A549 (cell line): ENCODE results near the gene CDK16. TPM values are rescaled to one million over a fixed set of nuclear protein-coding genes. Genes with fewer than 3 reads are reported as not detected.

Source experiments
- ATAC-seq, 2 experiments: fragments of 200-7000 bp in 1 of 2; fragments of >200 bp in 1 of 2; cut with Nextera tagmentation in 1 of 2; cut with Tn5 transposase in 1 of 2; 3 replicates each; pipeline versions ENCODE4 v1.8.0 to v1.9.1; 2018 to 2020; ENCODE audit warnings: mild to moderate bottlenecking in 1 of 2, moderate library complexity in 1 of 2
- CTCF ChIA-PET: fragments of 300-600 bp; sonication (Branson Sonifier 250); formaldehyde crosslinking; extraction: SDS; loops from one replicate; lab custom pipeline; 2021; ENCODE audit warnings: antibody characterized with exemption, inconsistent platforms; lab: Yijun Ruan, JAX
- POLR2A ChIA-PET: fragments of 350-600 bp; formaldehyde crosslinking; extraction: SDS; loops from one replicate; lab custom pipeline; 2021; ENCODE audit warnings: antibody characterized with exemption, inconsistent platforms; lab: Yijun Ruan, JAX
- DNase-seq, 2 experiments: peaks; one replicate each; pipeline versions ENCODE4 v3.0.0 to v3.0.0-alpha.2; 2011 to 2016; ENCODE audit warnings: low read depth in 1 of 2, low spot score in 1 of 2
- FAIRE-seq: peaks from 2 replicates; lab custom pipeline; 2011; peaks lifted over from hg19 to GRCh38; lab: Jason Lieb, UNC
- H3K27ac ChIP-seq, 2 experiments: fragments of >200 bp; sonication (Bioruptor Twin); formaldehyde crosslinking; 3 replicates each; pipeline ENCODE4 v1.5.1; 2016 to 2017
- H3K4me1 ChIP-seq: fragments of >200 bp; sonication (Bioruptor Twin); formaldehyde crosslinking; 3 replicates; pipeline ENCODE4 v1.6.1; 2016
- H3K4me2 ChIP-seq: fragments of >200 bp; sonication (Bioruptor Twin); formaldehyde crosslinking; 3 replicates; pipeline ENCODE4 v1.6.1; 2016
- H3K4me3 ChIP-seq: fragments of >200 bp; sonication (Bioruptor Twin); formaldehyde crosslinking; 3 replicates; pipeline ENCODE4 v1.5.1; 2016
- H3K9me3 ChIP-seq: fragments of >200 bp; sonication (Bioruptor Twin); formaldehyde crosslinking; 3 replicates; pipeline ENCODE4 v1.6.1; 2016
- BHLHE40 ChIP-seq: IDR thresholded peaks from 2 replicates; pipeline ENCODE4 v1.6.1; 2012; ENCODE audit warnings: low read depth, low read length, inconsistent platforms
- CHD2 ChIP-seq: fragments of 150-350 bp; IDR thresholded peaks from 2 replicates; pipeline ENCODE4 v1.6.1; 2014; ENCODE audit warnings: low read length; ENCODE audit not compliant: partially characterized antibody
- CHD4 ChIP-seq: fragments of 200-600 bp; sonication (generic); IDR thresholded peaks from 2 replicates; pipeline ENCODE4 v1.6.1; 2016; ENCODE audit warnings: antibody characterized with exemption, mild to moderate bottlenecking, borderline replicate concordance
- E2F6 ChIP-seq: IDR thresholded peaks from 2 replicates; pipeline ENCODE4 v1.6.1; 2012; ENCODE audit warnings: low read depth, borderline replicate concordance
- EHMT2 ChIP-seq: fragments of 200-600 bp; sonication (generic); IDR thresholded peaks from 2 replicates; pipeline ENCODE4 v1.6.1; 2016; ENCODE audit warnings: antibody characterized with exemption, low read depth, mild to moderate bottlenecking, moderate library complexity
- FOSB ChIP-seq: fragments of 250-450 bp; sonication (Bioruptor Pico); IDR thresholded peaks from 2 replicates; pipeline ENCODE4 v1.5.0; 2020; ENCODE audit warnings: mild to moderate bottlenecking, moderate library complexity
- FOSL2 ChIP-seq, 2 experiments: fragments of 450-650 bp in 1 of 2; fragments of >200 bp in 1 of 2; sonication (Bioruptor Twin) in 1 of 2; formaldehyde crosslinking; IDR thresholded peaks; 2 replicates each; pipeline versions ENCODE4 v1.5.0 to v1.6.1; 2016 to 2020; ENCODE audit warnings: mild to moderate bottlenecking in 1 of 2, moderate library complexity in 1 of 2
- HEYL ChIP-seq: fragments of 250-450 bp; sonication (Bioruptor Pico); IDR thresholded peaks from 2 replicates; pipeline ENCODE4 v1.8.0; 2021; ENCODE audit warnings: mild to moderate bottlenecking, moderate library complexity
- KDM5A ChIP-seq: fragments of 200-600 bp; sonication (generic); IDR thresholded peaks from 2 replicates; pipeline ENCODE4 v1.6.1; 2016; ENCODE audit warnings: antibody characterized with exemption, mild to moderate bottlenecking
- MAFK ChIP-seq: fragments of 450-650 bp; IDR thresholded peaks from 2 replicates; pipeline ENCODE4 v1.6.1; 2014; ENCODE audit not compliant: partially characterized antibody
- MYC ChIP-seq: IDR thresholded peaks from 2 replicates; pipeline ENCODE4 v1.6.1; 2012; ENCODE audit warnings: mild to moderate bottlenecking, inconsistent platforms, low read length, improper control_type of control experiment, borderline replicate concordance
- NPAS2 ChIP-seq: fragments of 250-450 bp; sonication (Bioruptor Pico); IDR thresholded peaks from 2 replicates; pipeline ENCODE4 v1.8.0; 2022; ENCODE audit warnings: mild to moderate bottlenecking, moderate library complexity, borderline replicate concordance
- POLR2A ChIP-seq: IDR thresholded peaks from 2 replicates; pipeline ENCODE4 v1.6.1; 2012; ENCODE audit warnings: mild to moderate bottlenecking, low read length
- POLR2AphosphoS2 ChIP-seq: conservative IDR thresholded peaks from 2 replicates; pipeline ENCODE4 v1.6.1; 2012; ENCODE audit warnings: low read length, improper control_type of control experiment, inconsistent platforms
- RAD21 ChIP-seq, 2 experiments: fragments of >200 bp in 1 of 2; sonication (Bioruptor Twin) in 1 of 2; formaldehyde crosslinking in 1 of 2; IDR thresholded peaks in 1 of 2; conservative IDR thresholded peaks in 1 of 2; 2 replicates in 1 of 2; 3 replicates in 1 of 2; pipeline ENCODE4 v1.6.1; 2012 to 2018; ENCODE audit warnings: inconsistent platforms in 1 of 2
- RARB ChIP-seq: fragments of 250-450 bp; sonication (Bioruptor Pico); IDR thresholded peaks from 2 replicates; pipeline ENCODE4 v1.8.0; 2021; ENCODE audit warnings: mild to moderate bottlenecking, moderate library complexity
- RNF2 ChIP-seq: fragments of 200-600 bp; sonication (generic); IDR thresholded peaks from 2 replicates; pipeline ENCODE4 v1.6.1; 2016; ENCODE audit warnings: low read depth, mild to moderate bottlenecking, antibody characterized with exemption, moderate library complexity, borderline replicate concordance
- SMC3 ChIP-seq: fragments of >200 bp; sonication (Bioruptor Twin); formaldehyde crosslinking; IDR thresholded peaks from 3 replicates; pipeline ENCODE4 v1.6.1; 2018; ENCODE audit warnings: inconsistent platforms
- ZFP36 ChIP-seq: fragments of 450-650 bp; IDR thresholded peaks from 2 replicates; pipeline ENCODE4 v1.6.1; 2014; ENCODE audit warnings: borderline replicate concordance; ENCODE audit not compliant: partially characterized antibody
- WGBS: methylation state at CpG from one replicate; pipeline ENCODE4 v1.1.6; 2017; ENCODE audit errors: missing lambda C conversion rate; 5-methylcytosine and 5-hydroxymethylcytosine counted together
- polyA plus RNA-seq, 4 experiments: library from polyadenylated mRNA; depleted of rRNA in 3 of 4; stranded (reverse); fragments of >200 nt; fragmentation: RNase III in 1 of 4; extraction: RNeasy Plus Mini Kit Qiagen cat#74134 plus additional on column Dnase treatment in 1 of 4; gene quantifications; 2 replicates in 3 of 4; 3 replicates in 1 of 4; pipeline ENCODE4 v1.2.3, GENCODE V29; 2011 to 2017
- TF ChIP-seq, protein P1 (sequence below): IDR thresholded peaks from 2 replicates; pipeline ENCODE4 v1.6.1; 2012
- TF ChIP-seq, protein P2 (sequence below): fragments of 250-450 bp; sonication (Bioruptor Pico); IDR thresholded peaks from 2 replicates; pipeline ENCODE4 v1.5.0; 2020; ENCODE audit warnings: low read depth, mild to moderate bottlenecking, moderate library complexity
- TF ChIP-seq, protein P3 (sequence below): fragments of 450-650 bp; IDR thresholded peaks from 2 replicates; pipeline ENCODE4 v1.6.1; 2014; ENCODE audit warnings: antibody characterized with exemption

Gene CDK16
- polyA plus RNA-seq, 2 of the 4 experiments (the other 2 are of a cell fraction), result 105 to 111 TPM

DNA sequence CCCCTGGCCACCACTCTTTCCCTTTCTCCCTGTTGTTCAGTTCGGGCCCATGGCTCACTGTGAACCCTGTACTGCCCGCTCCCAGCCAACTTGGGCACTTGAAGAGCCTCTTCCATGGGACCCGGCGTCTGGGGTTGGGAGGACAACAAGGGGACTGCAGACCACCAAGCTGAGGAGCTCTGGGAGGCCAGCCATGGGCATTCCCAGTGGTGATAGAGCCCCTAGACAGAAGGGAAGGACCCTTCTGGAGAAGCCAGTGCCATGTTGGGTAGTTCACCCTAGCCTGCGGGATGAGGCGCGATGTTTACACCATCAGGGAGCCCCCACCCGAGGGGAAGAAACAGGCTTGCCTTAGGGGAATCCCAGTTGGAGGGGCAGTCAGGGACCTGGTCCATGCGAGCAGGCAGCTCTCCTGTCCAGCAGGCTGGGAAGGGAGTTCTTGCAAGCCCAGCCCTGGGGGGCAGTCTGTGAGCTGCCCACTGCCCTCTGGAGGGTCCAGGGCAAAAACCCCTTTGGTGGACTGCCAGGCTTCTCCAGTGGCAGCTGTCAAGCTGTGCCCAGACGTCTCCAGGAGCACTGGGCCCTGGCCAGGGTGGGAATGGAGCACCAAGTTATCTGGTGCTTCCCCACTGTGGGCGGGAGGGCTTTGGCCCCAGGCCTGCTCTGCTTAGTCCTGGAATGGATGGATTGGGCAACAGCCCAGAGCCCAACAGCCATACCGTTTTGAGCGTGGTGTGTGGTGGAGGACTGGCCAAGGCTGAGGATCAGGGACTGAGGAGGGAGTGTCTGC is 48.6 kb upstream of the CDK16 start:
- CTCF ChIA-PET, result no interaction called here
- DNase-seq, result no peak
- POLR2A ChIA-PET, result no interaction called here
- 91% methylated on average over 5 of the region's 13 CpGs for WGBS
- no peak for FAIRE-seq
- Histone ChIP-seq H3K4me2 (no peak overlapping the region), H3K27ac (no peak overlapping the region), H3K4me1 (no peaks in the 10 kb centered on the region), H3K9me3 (no peaks in the 10 kb centered on the region), H3K4me3 (no peak overlapping the region)
- ATAC-seq, result peak in 1 of 2 experiments; percentile 45; a peak in 3 of 6 replicates
- TF ChIP-seq E2F6 (no peak), EHMT2 (no peak), CHD4 (no peak), POLR2A (no peak), RARB (CRISPR knock-in tag) (no peak), RNF2 (no peak), SMC3 (no peak), ZFP36 (no peak), POLR2AphosphoS2 (no peak), RAD21 (conservative IDR thresholded peaks at IDR 0.05 in 1 of 2, IDR thresholded peaks at IDR 0.05 in 1 of 2) (no peak), NPAS2 (CRISPR knock-in tag) (no peak), MYC (no peak)
- TF ChIP-seq, protein P1, sequence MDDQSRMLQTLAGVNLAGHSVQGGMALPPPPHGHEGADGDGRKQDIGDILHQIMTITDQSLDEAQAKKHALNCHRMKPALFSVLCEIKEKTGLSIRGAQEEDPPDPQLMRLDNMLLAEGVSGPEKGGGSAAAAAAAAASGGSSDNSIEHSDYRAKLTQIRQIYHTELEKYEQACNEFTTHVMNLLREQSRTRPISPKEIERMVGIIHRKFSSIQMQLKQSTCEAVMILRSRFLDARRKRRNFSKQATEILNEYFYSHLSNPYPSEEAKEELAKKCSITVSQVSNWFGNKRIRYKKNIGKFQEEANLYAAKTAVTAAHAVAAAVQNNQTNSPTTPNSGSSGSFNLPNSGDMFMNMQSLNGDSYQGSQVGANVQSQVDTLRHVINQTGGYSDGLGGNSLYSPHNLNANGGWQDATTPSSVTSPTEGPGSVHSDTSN, result no peak

DNA sequence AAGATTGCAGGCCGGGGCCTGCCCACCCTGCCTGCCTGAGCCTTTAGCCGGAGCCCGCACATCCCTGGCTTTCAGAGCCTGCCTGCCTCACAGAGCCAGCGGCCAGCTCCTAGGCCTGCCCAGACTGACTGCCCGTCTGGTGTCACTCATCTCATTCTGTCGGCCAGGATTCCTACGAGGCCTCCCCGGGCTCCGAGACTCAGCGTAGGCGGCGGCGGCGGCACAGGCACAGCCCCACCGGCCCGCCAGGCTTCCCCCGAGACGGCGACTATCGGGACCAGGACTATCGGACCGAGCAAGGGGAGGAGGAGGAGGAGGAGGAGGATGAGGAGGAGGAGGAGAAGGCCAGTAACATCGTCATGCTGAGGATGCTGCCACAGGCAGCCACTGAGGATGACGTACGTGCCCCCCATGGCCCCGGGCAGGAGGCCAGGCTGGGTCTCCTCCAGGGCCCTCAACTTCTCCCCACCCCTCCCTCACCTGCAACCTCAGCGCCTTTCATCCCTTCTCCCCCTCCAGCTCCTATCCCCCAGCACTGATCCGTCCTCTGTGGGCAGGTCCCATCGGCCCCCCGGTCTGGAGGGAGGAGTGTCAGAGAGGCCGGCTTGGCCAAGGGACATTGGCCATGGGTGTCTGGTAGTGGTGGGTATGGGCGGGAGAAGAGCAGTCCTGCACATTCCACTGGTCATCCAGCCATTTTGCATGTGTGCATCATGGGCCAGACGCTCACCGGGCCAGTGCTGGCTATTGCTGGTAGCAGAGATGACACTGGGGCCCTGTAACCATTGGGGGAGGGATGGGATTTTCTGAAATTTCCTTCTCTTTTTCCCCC is 47.4 kb upstream of the CDK16 start:
- TF ChIP-seq, protein P2, sequence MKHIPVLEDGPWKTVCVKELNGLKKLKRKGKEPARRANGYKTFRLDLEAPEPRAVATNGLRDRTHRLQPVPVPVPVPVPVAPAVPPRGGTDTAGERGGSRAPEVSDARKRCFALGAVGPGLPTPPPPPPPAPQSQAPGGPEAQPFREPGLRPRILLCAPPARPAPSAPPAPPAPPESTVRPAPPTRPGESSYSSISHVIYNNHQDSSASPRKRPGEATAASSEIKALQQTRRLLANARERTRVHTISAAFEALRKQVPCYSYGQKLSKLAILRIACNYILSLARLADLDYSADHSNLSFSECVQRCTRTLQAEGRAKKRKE (CRISPR knock-in tag), result no peak
- TF ChIP-seq, protein P3, sequence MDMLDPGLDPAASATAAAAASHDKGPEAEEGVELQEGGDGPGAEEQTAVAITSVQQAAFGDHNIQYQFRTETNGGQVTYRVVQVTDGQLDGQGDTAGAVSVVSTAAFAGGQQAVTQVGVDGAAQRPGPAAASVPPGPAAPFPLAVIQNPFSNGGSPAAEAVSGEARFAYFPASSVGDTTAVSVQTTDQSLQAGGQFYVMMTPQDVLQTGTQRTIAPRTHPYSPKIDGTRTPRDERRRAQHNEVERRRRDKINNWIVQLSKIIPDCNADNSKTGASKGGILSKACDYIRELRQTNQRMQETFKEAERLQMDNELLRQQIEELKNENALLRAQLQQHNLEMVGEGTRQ, result no peak
- TF ChIP-seq BHLHE40 (no peak), EHMT2 (no peak), HEYL (no peak), CHD2 (no peak), KDM5A (no peak), FOSL2 (IDR thresholded peaks at IDR 0.05) (no peak), FOSL2 (CRISPR knock-in tag; IDR thresholded peaks at IDR 0.05) (no peak), MAFK (no peak), RARB (CRISPR knock-in tag) (no peak), RAD21 (conservative IDR thresholded peaks at IDR 0.05 in 1 of 2, IDR thresholded peaks at IDR 0.05 in 1 of 2) (no peak), ZFP36 (no peak), FOSB (no peak)
- TF ChIP-seq, all 56 proteins: peak for 0
- Histone ChIP-seq H3K27ac (no peak overlapping the region), H3K4me3 (no peak overlapping the region), H3K4me1 (no peaks in the 10 kb centered on the region), H3K9me3 (no peaks in the 10 kb centered on the region), H3K4me2 (no peak overlapping the region)
- ATAC-seq (no peak), FAIRE-seq (no peak), DNase-seq (no peak)
- POLR2A ChIA-PET, result no interaction called here
- CTCF ChIA-PET, result no interaction called here
- 92% methylated on average over 33 of the region's 34 CpGs for WGBS
